RWPE2 (cell line): ENCODE measurements around the gene UGGT2.

ENCODE experiments used
- ATAC-seq: fragments of 200-7000 bp; cut with Tn5 transposase; 3 replicates; pipeline ENCODE4 v1.9.1; 2021; ENCODE audit warnings: low read depth
- DNase-seq: peaks from one replicate; pipeline ENCODE4 v3.0.0-alpha.2; 2020; ENCODE audit warnings: low spot score
- H3K27ac ChIP-seq: fragments of 450-650 bp; 2 replicates; pipeline ENCODE4 v1.5.1; 2017; ENCODE audit warnings: mild to moderate bottlenecking; ENCODE audit not compliant: poor library complexity, severe bottlenecking
- H3K27me3 ChIP-seq: fragments of 250-450 bp; sonication (Bioruptor Pico); 2 replicates; pipeline ENCODE4 v1.5.1; 2021; ENCODE audit warnings: mild to moderate bottlenecking, moderate library complexity; ENCODE audit not compliant: insufficient read depth, poor library complexity, severe bottlenecking
- H3K36me3 ChIP-seq: fragments of 250-450 bp; sonication (Bioruptor Pico); 2 replicates; pipeline ENCODE4 v1.5.1; 2020; ENCODE audit warnings: low read depth, mild to moderate bottlenecking, moderate library complexity
- H3K4me1 ChIP-seq: fragments of 250-450 bp; sonication (Bioruptor Pico); 2 replicates; pipeline ENCODE4 v1.5.1; 2021; ENCODE audit warnings: mild to moderate bottlenecking, moderate library complexity; ENCODE audit not compliant: insufficient read depth, poor library complexity, severe bottlenecking
- H3K4me3 ChIP-seq: fragments of 250-450 bp; sonication (Bioruptor Pico); 2 replicates; pipeline ENCODE4 v1.5.1; 2021; ENCODE audit warnings: mild to moderate bottlenecking, moderate library complexity; ENCODE audit not compliant: severe bottlenecking
- H3K9me3 ChIP-seq: fragments of 250-450 bp; sonication (Bioruptor Pico); 2 replicates; pipeline ENCODE4 v1.5.1; 2021; ENCODE audit warnings: mild to moderate bottlenecking, moderate library complexity; ENCODE audit not compliant: severe bottlenecking
- CTCF ChIP-seq: fragments of 450-650 bp; IDR thresholded peaks from one replicate; pipeline ENCODE4 v1.5.1; 2017; ENCODE audit warnings: mild to moderate bottlenecking, moderate library complexity; ENCODE audit not compliant: poor library complexity, severe bottlenecking

Gene UGGT2

GRCh38 chr13:96041326-96042110 is 11.7 kb downstream of the UGGT2 start:
- no peaks in the 10 kb centered on the region for H3K4me1 ChIP-seq
- no peak overlapping the region for H3K4me3 ChIP-seq
- no peaks in the 10 kb centered on the region for H3K27me3 ChIP-seq
- DNase-seq (no peak), ATAC-seq (no peak)
- no peak overlapping the region for H3K27ac ChIP-seq
- no peaks in the 10 kb centered on the region for H3K36me3 ChIP-seq
- no peak for TF ChIP-seq CTCF
- H3K9me3 ChIP-seq = peaks cover 2% of the 10 kb centered on the region

DNA sequence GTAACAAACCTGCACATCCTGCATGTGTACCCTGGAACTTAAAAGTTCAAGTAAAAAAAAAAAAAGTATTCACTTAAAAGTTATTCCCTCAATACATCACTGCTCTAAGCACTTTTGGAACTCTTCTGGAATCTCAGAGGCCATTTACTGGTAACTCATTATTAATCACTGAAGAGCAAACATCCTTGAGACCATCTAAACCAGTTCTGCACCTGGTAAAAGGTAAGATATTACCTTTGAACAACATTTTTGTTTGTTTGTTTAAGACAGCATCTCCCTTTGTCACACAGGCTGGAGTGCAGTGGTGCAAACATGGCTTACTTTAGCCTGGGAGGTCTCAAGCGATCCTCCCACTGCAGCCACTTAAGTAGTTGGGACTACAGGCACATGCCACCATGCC is 16.7 kb downstream of the UGGT2 start:
- H3K27me3 ChIP-seq = no peaks in the 10 kb centered on the region

GRCh38 chr13:96034662-96035061 is 18.5 kb downstream of the UGGT2 start:
- no peak for DNase-seq
- TF ChIP-seq CTCF = no peak
- Histone ChIP-seq H3K4me3 (no peak overlapping the region), H3K9me3 (no peaks in the 10 kb centered on the region), H3K4me1 (no peaks in the 10 kb centered on the region), H3K27ac (no peak overlapping the region), H3K36me3 (peaks cover 15% of the 10 kb centered on the region), H3K27me3 (no peaks in the 10 kb centered on the region)
- no peak for ATAC-seq

More for the DNA sequence above, 16.7 kb downstream of the UGGT2 start:
- no peak overlapping the region for H3K4me3 ChIP-seq
- no peaks in the 10 kb centered on the region for H3K4me1 ChIP-seq
- no peak for TF ChIP-seq CTCF
- ATAC-seq (no peak), DNase-seq (no peak)
- no peaks in the 10 kb centered on the region for H3K9me3 ChIP-seq
- H3K27ac ChIP-seq = no peak overlapping the region
- no peaks in the 10 kb centered on the region; the same call in none of the 2 replicates for H3K36me3 ChIP-seq

DNA sequence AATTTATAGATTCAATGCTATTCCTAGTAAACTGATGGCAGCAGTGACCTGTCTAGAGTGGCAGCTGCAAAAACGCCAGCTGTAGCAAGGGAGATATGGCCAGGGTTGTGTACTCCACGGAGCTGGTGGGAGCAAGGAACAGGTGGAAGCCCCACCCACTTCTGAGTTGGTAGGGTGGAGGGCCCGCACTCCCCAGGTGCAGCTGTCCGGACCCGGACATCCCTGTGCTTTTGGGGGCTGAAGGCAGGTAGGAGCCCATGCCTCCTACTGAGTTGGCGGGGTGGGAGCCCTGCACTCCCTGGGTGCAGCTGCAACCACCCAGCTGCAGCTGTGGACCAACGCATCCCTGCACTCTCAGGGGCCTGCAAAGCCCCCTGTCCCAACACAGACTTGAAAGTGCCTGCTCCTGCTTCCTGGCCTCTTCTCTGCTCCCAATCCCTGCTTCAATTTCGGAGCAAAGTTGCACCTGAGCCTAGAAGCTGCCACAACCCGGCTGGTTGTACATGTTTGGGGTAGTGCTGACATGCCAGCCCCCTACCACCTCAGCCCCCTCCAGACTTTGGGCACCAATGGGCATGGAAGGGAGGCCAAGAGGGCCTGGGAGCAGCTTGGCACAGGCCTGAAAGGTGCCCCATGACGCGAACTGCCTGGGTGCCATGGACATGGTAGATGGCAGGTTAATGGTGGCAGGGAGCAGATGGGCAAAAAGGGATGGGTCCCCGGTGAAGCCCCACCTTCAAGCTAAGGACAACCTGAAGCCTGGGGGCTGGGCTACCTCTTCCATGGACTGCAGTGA is 19.8 kb downstream of the UGGT2 start:
- Histone ChIP-seq H3K36me3 (peaks cover 15% of the 10 kb centered on the region), H3K4me3 (no peak overlapping the region), H3K27ac (no peak overlapping the region), H3K27me3 (no peaks in the 10 kb centered on the region), H3K9me3 (no peaks in the 10 kb centered on the region), H3K4me1 (no peaks in the 10 kb centered on the region)
- ATAC-seq = no peak
- DNase-seq = no peak
- TF ChIP-seq CTCF = no peak
